Stomach smooth muscle (tissue), 2 donors: Measurements from ENCODE around the gene GRAMD1A.
A peak's percentile ranks its signal among the peaks of the same experiment; 100 is the strongest.
"Not testable (repeated sequence)": the region's sequence is repeated elsewhere in the genome, so short reads cannot be mapped to it uniquely, and the experiment has no call there.

Experiments used
- H3K27ac ChIP-seq: one replicate; pipeline ENCODE4 v1.7.0; 2013; ENCODE audit warnings: mild to moderate bottlenecking, low read length, inconsistent platforms
- H3K27me3 ChIP-seq, 2 donors: one replicate each; pipeline ENCODE4 v1.7.0; 2013; ENCODE audit warnings: low read length in 2 of 2; ENCODE audit not compliant: insufficient read depth in 2 of 2, control insufficient read depth in 1 of 2
- H3K36me3 ChIP-seq, 2 donors: one replicate each; pipeline ENCODE4 v1.7.0; 2013; ENCODE audit warnings: low read length in 2 of 2; ENCODE audit not compliant: control insufficient read depth in 2 of 2, insufficient read depth in 2 of 2
- H3K4me1 ChIP-seq: one replicate; pipeline ENCODE4 v1.7.0; 2013; ENCODE audit warnings: low read length; ENCODE audit not compliant: control insufficient read depth, insufficient read depth
- H3K4me3 ChIP-seq, 2 donors: one replicate each; pipeline ENCODE4 v1.7.0; 2013; ENCODE audit warnings: low read length in 2 of 2
- H3K9ac ChIP-seq, 2 donors: one replicate each; pipeline ENCODE4 v1.7.0; 2013; ENCODE audit warnings: low read length in 2 of 2, mild to moderate bottlenecking in 1 of 2
- H3K9me3 ChIP-seq, 2 donors: one replicate each; pipeline ENCODE4 v1.7.0; 2013; ENCODE audit warnings: low read length in 2 of 2; ENCODE audit not compliant: control insufficient read depth in 2 of 2
- donor health status: healthy.
- donor health status: Pancreatic carcinoma.

The GRAMD1A gene

DNA sequence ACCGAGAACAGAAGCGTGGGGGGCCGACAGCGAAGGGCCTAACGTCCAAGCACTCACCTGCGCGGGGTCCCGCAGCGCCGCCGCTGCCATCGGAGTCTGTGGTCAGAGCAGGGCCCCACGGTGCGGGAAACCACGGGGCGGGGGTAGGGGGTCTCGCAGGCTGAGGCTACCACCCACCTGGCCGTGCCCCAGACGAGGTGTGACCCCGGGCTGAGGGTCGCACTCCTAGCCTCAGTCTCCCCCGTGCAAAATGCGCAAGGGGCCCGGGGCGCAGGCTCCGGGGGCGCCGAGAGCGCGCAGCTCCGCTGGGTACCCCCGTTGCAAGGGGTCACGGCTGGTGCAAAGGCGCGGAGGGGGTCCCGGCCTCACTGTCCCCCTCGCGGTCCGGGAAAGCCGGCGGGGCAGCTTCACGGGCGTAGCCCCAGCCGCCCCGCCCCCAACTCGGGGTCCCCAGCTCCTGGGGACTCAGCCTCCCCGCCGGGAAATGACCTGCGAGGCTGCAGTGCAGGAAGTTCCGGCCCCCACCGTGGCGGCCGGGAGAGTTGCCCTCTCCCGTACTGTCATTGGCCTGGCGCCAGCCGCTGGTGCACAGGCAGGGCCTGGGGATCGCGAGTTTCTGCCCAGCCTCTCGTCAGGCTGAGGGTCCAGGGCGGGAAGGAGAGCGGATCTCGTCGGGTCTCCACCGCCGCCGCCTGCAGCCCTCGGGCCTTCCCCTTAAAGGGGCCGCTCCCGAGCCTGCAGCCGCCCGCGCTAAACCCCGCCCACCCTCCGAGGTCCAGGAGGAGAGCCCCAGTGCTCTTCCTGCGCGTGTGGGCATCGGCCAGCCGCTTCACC lies 36.3 kb upstream of the GRAMD1A start, which contains the start of gene ZNF792:
Gene ZNF792, minus strand, starts transcription at position 657 of the 834 bp plus-strand sequence. Its CDS starts 567 bp downstream, at position 90.
- Histone ChIP-seq H3K27ac (peak within 1 kb of the TSS; percentile 24), H3K9me3 (peaks cover 12 to 21% of the 10 kb centered on the region in 2 donors), H3K4me1 (peaks cover 23% of the 10 kb centered on the region), H3K36me3 (peaks cover 12 to 17% of the 10 kb centered on the region in 2 donors), H3K27me3 (no peaks in the 10 kb centered on the region), H3K9ac (peak within 1 kb of the TSS; percentile 70 to 76), H3K4me3 (peak within 1 kb of the TSS; percentile 87 to 89)

DNA sequence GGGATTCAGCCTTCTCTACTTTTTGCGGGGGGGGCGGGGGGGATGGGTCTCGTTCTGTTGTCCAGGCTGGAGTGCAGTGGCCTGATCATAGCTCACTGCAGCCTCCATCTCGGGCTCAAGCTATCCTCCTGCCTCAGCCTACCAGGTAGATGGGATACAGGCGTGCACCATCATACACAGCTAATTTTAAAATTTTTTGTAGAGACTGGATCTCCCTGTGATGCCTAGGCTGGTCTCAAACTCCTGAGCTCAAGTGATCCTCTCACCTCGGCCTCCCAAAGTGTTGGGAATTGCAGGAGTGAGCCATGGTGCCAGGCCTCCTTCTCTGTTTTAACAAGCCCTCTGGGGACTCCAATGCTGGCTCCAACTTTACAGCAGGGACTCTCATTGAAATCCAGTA lies 35.5 kb upstream of the GRAMD1A start:
- H3K27ac ChIP-seq = no peak overlapping the region
- H3K4me3 ChIP-seq = peak overlapping the region in 1 of 2 donors; percentile 89
- H3K9ac ChIP-seq = no peak overlapping the region
- peaks cover 5 to 13% of the 10 kb centered on the region in 2 donors for H3K9me3 ChIP-seq
- no peaks in the 10 kb centered on the region for H3K27me3 ChIP-seq
- H3K4me1 ChIP-seq = peaks cover 23% of the 10 kb centered on the region
- peaks cover 4 to 9% of the 10 kb centered on the region in 2 donors for H3K36me3 ChIP-seq

DNA sequence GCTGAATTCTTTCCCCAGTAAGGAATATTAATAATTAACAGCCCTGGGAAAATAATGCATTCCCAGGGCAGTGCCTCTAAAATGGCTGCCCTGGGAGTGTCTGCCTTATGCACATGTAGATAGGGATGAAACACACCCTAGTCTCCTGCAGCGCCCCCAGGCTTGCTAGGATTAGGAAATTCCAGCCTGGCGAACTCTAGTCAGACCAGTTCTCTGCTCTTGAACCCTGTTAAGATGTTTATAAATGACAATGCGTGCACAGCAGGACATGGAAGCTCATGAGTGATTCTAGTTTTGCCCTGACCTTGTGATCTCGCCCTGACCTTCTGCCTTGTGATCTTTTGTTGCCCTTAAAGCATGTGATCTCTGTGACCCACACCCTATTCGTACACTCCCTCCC lies 34.6 kb upstream of the GRAMD1A start:
- H3K36me3 ChIP-seq, H3K27me3 ChIP-seq, H3K9ac ChIP-seq, H3K27ac ChIP-seq, H3K9me3 ChIP-seq, H3K4me3 ChIP-seq: not testable (repeated sequence)
- H3K4me1 ChIP-seq = peaks cover 23% of the 10 kb centered on the region

DNA sequence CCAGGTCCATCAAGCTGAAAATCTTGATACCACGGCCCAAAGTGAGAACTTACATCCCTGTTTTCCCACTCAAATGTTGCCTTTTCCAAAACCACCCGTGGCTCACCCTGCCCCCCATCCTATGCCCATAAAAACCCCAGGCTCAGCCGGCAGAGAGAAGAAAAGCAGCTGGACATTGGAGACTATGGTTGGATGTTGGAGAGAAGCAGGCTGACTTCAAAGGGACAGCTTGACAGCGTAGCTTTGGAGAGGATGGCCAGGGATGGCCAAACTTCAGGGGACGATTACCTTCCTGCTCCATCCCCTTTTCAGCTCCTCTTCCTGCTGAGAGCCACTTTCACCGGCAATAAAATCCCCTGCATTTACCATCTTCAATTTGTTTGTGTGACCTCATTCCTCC lies 32.6 kb upstream of the GRAMD1A start:
- Histone ChIP-seq H3K36me3 (no peaks in the 10 kb centered on the region), H3K9ac (no peak overlapping the region)

DNA sequence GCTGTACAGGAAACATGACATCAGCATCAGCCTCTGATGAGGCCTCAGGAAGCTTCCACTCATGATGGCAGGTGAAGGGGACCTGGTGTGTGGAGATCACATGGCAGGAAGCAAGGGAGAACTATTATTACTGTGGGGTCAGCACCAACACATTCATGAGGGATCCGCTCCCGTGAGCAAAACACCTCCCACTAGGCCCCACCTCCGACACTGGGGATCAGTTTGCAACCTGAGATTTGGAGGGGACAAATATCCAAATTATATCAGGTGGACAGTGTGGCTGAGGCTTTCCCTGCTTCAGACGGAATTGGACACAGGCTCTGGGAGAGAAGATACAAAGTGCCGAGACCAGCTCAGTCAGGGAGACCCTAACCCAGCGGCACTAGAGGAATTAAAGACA lies 30.4 kb upstream of the GRAMD1A start:
- H3K4me3 ChIP-seq = no peak overlapping the region
- H3K4me1 ChIP-seq = peaks cover 2% of the 10 kb centered on the region
- H3K9me3 ChIP-seq = no peaks in the 10 kb centered on the region
- no peak overlapping the region for H3K9ac ChIP-seq
- H3K27me3 ChIP-seq = no peaks in the 10 kb centered on the region
- H3K36me3 ChIP-seq = no peaks in the 10 kb centered on the region
- H3K27ac ChIP-seq = no peak overlapping the region

More for the DNA sequence above, 32.6 kb upstream of the GRAMD1A start:
- no peak overlapping the region for H3K27ac ChIP-seq
- no peak overlapping the region for H3K4me3 ChIP-seq
- H3K9me3 ChIP-seq = no peaks in the 10 kb centered on the region
- H3K4me1 ChIP-seq = peaks cover 13% of the 10 kb centered on the region
- no peaks in the 10 kb centered on the region for H3K27me3 ChIP-seq

DNA sequence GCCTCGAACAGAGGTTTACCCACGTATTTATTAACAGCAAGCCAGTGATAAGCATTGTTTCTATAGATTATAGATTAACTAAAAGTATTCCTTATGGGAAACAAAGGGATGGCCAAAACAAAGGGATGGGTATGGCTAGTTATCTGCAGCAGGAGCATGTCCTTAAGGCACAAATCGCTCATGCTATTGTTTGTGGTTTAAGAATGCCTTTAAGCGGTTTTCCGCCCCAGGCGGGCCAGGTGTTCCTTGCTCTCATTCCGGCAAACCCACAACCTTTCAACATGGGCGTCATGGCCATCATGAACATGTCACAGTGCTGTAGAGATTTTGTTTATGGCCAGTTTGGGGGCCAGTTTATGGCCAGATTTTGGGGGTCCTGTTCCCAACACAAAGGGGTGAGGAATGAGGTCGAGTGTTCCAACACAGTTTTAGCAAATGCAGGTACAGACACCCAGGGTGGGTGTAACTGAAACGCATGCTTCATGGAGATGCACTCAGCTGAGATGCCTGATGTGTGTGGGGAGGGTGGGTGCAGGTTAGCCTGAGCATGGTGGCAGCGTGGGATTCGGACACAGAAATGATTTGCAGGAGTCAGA lies 29.8 kb upstream of the GRAMD1A start:
- H3K4me1 ChIP-seq, H3K9me3 ChIP-seq, H3K27me3 ChIP-seq, H3K9ac ChIP-seq, H3K4me3 ChIP-seq, H3K27ac ChIP-seq, H3K36me3 ChIP-seq: not testable (repeated sequence)

DNA sequence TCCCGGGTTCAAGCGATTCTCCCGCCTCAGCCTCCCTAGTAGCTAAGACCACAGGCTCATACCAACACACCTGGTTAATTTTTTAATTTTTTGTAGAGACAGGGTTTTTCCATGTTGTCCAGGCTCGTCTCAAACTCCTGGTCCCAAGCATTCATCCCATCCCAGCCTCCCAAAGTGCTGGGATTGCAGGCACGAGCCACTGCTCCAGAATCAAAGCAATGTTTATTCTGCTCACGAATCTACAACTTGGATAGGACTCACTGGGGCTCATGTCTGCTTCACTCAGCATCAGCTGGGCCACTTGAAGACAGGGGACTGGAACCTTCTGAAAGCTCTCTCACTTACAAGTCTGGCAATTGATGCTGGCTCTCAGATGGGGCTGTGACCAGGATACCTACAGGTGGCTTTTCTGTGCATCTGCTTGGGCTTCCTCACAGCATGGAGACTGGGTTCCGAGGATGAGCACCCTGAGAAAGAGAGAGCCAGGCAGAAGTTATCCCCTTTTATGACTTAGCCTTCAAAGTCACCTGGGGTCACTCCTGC lies 27.9 kb upstream of the GRAMD1A start:
- no peaks in the 10 kb centered on the region for H3K36me3 ChIP-seq
- peaks cover 2% of the 10 kb centered on the region for H3K4me1 ChIP-seq
- no peak overlapping the region for H3K4me3 ChIP-seq
- no peak overlapping the region for H3K27ac ChIP-seq
- H3K27me3 ChIP-seq = no peaks in the 10 kb centered on the region
- peaks cover 2 to 4% of the 10 kb centered on the region in 2 donors for H3K9me3 ChIP-seq
- no peak overlapping the region for H3K9ac ChIP-seq

DNA sequence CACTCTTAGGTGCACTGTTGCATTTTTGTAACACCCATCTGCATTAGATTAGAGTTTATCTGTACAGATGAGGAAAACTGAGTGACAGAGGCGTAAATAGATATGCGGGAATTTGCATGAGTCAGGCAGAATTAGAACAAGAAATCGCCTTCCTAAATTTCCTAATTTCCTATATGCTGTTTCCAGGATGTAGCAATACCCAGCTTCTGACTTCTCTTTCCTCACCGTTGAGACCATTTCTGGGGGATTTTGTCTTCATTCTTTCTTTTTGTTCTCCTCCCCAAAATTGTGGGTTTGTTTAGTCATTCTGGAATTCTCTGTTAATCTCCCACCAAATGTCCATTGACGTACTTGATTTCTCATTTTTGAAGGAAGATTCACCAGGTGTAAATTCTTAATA lies 25.5 kb upstream of the GRAMD1A start:
- Histone ChIP-seq H3K9ac (no peak overlapping the region), H3K27me3 (peaks cover 0 to 2% of the 10 kb centered on the region in 2 donors), H3K27ac (no peak overlapping the region)

DNA sequence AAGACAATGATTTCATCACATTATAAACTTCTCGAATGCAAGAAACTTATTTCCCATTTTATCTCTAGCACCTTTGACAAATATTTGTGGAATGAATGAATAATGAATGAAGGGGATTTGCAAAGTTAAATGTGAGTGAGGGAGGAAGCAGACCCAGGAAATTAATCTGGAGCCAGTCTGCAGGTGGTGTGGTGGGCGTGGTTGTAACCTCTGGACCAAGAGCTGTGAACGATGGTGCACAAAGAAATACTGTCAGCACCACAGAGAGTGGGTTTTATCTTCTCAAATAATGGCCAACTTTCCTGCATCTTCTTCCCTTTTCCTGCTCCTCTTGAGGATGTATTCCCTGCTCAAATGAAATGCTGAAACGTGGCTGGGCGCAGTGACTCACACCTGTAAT lies 25.1 kb upstream of the GRAMD1A start:
- Histone ChIP-seq H3K36me3 (no peaks in the 10 kb centered on the region), H3K27ac (no peak overlapping the region), H3K4me3 (no peak overlapping the region), H3K9ac (no peak overlapping the region), H3K4me1 (peaks cover 2% of the 10 kb centered on the region), H3K9me3 (peaks cover 2 to 4% of the 10 kb centered on the region in 2 donors), H3K27me3 (peaks cover 0 to 2% of the 10 kb centered on the region in 2 donors)

More for the DNA sequence above, 25.5 kb upstream of the GRAMD1A start:
- H3K4me1 ChIP-seq = peaks cover 2% of the 10 kb centered on the region
- H3K9me3 ChIP-seq = peaks cover 2 to 4% of the 10 kb centered on the region in 2 donors
- H3K4me3 ChIP-seq = no peak overlapping the region
- H3K36me3 ChIP-seq = no peaks in the 10 kb centered on the region

DNA sequence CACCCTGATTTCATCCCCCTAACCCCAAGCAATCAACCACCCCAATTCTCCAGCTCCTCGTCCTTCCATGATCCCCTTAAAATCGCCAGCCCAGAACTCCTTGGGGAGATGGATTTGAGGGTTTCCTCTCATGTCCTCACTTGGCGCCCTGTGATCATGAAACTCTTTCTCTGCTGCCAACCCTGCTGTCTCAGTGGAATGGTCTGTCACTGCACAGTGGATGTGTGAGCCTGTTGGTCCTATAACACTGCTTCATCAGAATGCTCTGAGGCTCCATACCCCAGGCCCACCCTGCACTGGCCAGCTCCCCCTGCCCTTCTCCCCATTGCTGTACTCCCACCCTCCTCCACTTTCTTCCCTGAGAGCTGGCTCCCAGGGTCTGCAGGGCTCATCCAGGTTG lies 23.5 kb upstream of the GRAMD1A start:
- Histone ChIP-seq H3K36me3 (no peaks in the 10 kb centered on the region), H3K9me3 (peaks cover 2 to 4% of the 10 kb centered on the region in 2 donors), H3K9ac (no peak overlapping the region), H3K4me3 (no peak overlapping the region), H3K27me3 (peaks cover 0 to 2% of the 10 kb centered on the region in 2 donors), H3K27ac (no peak overlapping the region), H3K4me1 (peaks cover 2% of the 10 kb centered on the region)
